ENCODE results near the gene HS3ST2. TPM values are rescaled to one million over a fixed set of nuclear protein-coding genes. Genes with fewer than 3 reads are reported as not detected.

HS3ST2 gene
- total RNA-seq, 1 experiment from 2014 or later: not detected

DNA sequence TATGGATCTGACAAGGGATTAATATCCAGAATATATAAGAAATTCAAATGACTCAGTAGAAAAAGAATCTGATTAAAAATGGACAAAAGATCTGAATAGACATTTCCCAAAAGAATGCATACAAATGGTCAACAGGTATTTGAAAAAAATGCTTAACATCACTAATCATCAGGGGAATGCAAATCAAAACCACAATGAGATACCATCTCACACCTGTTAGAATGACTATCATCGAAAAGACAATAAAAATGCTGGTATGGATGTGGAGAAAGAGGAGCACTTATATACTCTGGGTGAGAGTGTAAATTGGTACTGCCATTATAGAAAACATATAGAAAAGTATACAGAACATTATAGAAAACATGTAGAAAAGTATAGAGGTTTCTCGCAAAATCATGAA is 16.4 kb upstream of the HS3ST2 start:
- DNase-seq: no peak
- CTCF ChIA-PET: no interaction called here
- Mint-ChIP-seq H3K4me1 (ENCODE audit: low read depth, unreplicated experiment) (no peaks in the 10 kb centered on the region), H3K4me3 (ENCODE audit: unreplicated experiment) (no peak overlapping the region), H3K36me3 (ENCODE audit: insufficient read depth, unreplicated experiment) (no peaks in the 10 kb centered on the region), H3K27ac (ENCODE audit: unreplicated experiment) (no peak overlapping the region), H3K9me3 (ENCODE audit: unreplicated experiment) (no peaks in the 10 kb centered on the region), H3K27me3 (ENCODE audit: insufficient read depth, unreplicated experiment) (peaks cover 3% of the 10 kb centered on the region)
- H3K27me3 ChIP-seq (replicated peaks; ENCODE audit: control insufficient read depth, insufficient read depth, low read length): no peaks in the 10 kb centered on the region; the same call in 1 of the 2 replicates
- H3K9me3 ChIP-seq: no peaks in the 10 kb centered on the region; the same call in 1 of the 2 replicates
- TF ChIP-seq, protein P1, sequence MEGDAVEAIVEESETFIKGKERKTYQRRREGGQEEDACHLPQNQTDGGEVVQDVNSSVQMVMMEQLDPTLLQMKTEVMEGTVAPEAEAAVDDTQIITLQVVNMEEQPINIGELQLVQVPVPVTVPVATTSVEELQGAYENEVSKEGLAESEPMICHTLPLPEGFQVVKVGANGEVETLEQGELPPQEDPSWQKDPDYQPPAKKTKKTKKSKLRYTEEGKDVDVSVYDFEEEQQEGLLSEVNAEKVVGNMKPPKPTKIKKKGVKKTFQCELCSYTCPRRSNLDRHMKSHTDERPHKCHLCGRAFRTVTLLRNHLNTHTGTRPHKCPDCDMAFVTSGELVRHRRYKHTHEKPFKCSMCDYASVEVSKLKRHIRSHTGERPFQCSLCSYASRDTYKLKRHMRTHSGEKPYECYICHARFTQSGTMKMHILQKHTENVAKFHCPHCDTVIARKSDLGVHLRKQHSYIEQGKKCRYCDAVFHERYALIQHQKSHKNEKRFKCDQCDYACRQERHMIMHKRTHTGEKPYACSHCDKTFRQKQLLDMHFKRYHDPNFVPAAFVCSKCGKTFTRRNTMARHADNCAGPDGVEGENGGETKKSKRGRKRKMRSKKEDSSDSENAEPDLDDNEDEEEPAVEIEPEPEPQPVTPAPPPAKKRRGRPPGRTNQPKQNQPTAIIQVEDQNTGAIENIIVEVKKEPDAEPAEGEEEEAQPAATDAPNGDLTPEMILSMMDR (IDR thresholded peaks at IDR 0.05; ENCODE audit: insufficient read depth in 1 of 2, low read depth in 1 of 2, low read length in 1 of 2, severe bottlenecking in 1 of 2, unreplicated experiment in 1 of 2): no peak
- H3K36me3 ChIP-seq (ENCODE audit: control insufficient read depth, insufficient read depth, low read length): no peaks in the 10 kb centered on the region
- intact Hi-C loops (cut with micrococcal nuclease; ENCODE audit: unreplicated experiment): no loop called here
- POLR2A ChIA-PET: no interaction called here
- no TSS peak for BruUV-seq (replicated peaks)
- no peak overlapping the region for H3K4me3 ChIP-seq (ENCODE audit: low read depth, low read length)
- H3K4me1 ChIP-seq: no peaks in the 10 kb centered on the region

DNA sequence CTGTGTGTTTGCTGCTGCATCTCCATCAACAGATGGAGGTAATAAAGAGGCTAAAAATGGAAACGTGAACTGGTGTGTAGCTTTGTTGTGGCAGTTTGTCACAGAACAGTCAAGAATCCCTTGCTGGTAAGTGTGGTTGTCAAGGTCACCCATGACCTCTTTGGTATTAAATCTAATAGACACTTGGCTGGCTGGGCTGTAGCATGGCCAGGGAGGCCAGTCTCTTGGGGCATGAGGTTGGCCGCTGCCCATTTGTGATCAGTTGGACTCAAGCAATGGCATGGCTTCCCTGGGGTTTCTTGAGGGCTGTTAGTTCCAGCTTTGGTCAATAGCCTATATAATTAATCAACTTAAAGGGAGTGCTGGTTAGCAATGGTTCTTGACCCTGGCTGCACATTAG is 14.8 kb upstream of the HS3ST2 start:
- ChIA-PET POLR2A (no interaction called here), CTCF (no interaction called here)

DNA sequence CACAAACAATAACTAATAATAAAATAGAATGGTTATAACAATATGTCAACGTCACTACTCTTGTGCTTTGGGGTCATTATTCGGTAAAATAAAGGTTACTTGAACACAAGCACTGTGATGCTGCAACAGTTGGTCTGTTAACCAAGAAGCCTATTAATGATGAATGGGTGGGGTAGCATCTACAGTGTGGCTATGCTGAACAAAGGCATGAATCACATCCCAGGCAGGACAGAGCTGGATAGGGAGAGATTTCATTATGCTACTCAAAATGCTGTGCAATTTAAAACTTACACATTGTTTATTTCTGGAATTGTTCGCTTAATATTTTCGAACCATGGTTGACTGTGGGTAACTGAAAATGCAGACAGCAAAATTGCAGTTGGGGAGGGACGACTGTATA is 9.1 kb upstream of the HS3ST2 start:
- peaks cover 7% of the 10 kb centered on the region for H3K27me3 Mint-ChIP-seq (ENCODE audit: insufficient read depth, unreplicated experiment)
- no peaks in the 10 kb centered on the region for H3K4me1 Mint-ChIP-seq (ENCODE audit: low read depth, unreplicated experiment)
- no peaks in the 10 kb centered on the region for H3K4me1 ChIP-seq
- POLR2A ChIA-PET: no interaction called here
- CTCF ChIA-PET: no interaction called here
- no peaks in the 10 kb centered on the region for H3K36me3 ChIP-seq (ENCODE audit: control insufficient read depth, insufficient read depth, low read length)
- H3K36me3 Mint-ChIP-seq (ENCODE audit: insufficient read depth, unreplicated experiment): no peaks in the 10 kb centered on the region
- TF ChIP-seq, protein P1 (IDR thresholded peaks at IDR 0.05; ENCODE audit: insufficient read depth in 1 of 2, low read depth in 1 of 2, low read length in 1 of 2, severe bottlenecking in 1 of 2, unreplicated experiment in 1 of 2): no peak
- no peaks in the 10 kb centered on the region for H3K9me3 Mint-ChIP-seq (ENCODE audit: unreplicated experiment)
- no peaks in the 10 kb centered on the region for H3K9me3 ChIP-seq
- intact Hi-C loops (cut with micrococcal nuclease; ENCODE audit: unreplicated experiment): no loop called here
- no peak overlapping the region for H3K4me3 ChIP-seq (ENCODE audit: low read depth, low read length)
- H3K4me3 Mint-ChIP-seq (ENCODE audit: unreplicated experiment): no peak overlapping the region
- no peaks in the 10 kb centered on the region for H3K27me3 ChIP-seq (replicated peaks; ENCODE audit: control insufficient read depth, insufficient read depth, low read length)
- no peak overlapping the region for H3K27ac Mint-ChIP-seq (ENCODE audit: unreplicated experiment)
- DNase-seq: no peak
- BruUV-seq (replicated peaks): no TSS peak

More for the DNA sequence above, 14.8 kb upstream of the HS3ST2 start:
- no peak for DNase-seq
- Mint-ChIP-seq H3K4me3 (ENCODE audit: unreplicated experiment) (no peak overlapping the region), H3K4me1 (ENCODE audit: low read depth, unreplicated experiment) (no peaks in the 10 kb centered on the region), H3K27ac (ENCODE audit: unreplicated experiment) (no peak overlapping the region), H3K36me3 (ENCODE audit: insufficient read depth, unreplicated experiment) (no peaks in the 10 kb centered on the region), H3K27me3 (ENCODE audit: insufficient read depth, unreplicated experiment) (peaks cover 8% of the 10 kb centered on the region), H3K9me3 (ENCODE audit: unreplicated experiment) (no peaks in the 10 kb centered on the region)
- no peaks in the 10 kb centered on the region for H3K36me3 ChIP-seq (ENCODE audit: control insufficient read depth, insufficient read depth, low read length)
- BruUV-seq (replicated peaks): no TSS peak
- TF ChIP-seq, protein P1 (IDR thresholded peaks at IDR 0.05; ENCODE audit: insufficient read depth in 1 of 2, low read depth in 1 of 2, low read length in 1 of 2, severe bottlenecking in 1 of 2, unreplicated experiment in 1 of 2): no peak
- H3K4me3 ChIP-seq (ENCODE audit: low read depth, low read length): no peak overlapping the region
- H3K9me3 ChIP-seq: no peaks in the 10 kb centered on the region; the same call in 1 of the 2 replicates
- no peaks in the 10 kb centered on the region for H3K4me1 ChIP-seq
- intact Hi-C loops (cut with micrococcal nuclease; ENCODE audit: unreplicated experiment): no loop called here
- H3K27me3 ChIP-seq (replicated peaks; ENCODE audit: control insufficient read depth, insufficient read depth, low read length): no peaks in the 10 kb centered on the region; the same call in 1 of the 2 replicates

All from Caco-2 (cell line).